ENCODE measurements around the gene LY6G5B. TPM values are rescaled to one million over a fixed set of nuclear protein-coding genes. Genes with fewer than 3 reads are reported as not detected.

The LY6G5B gene
- total RNA-seq, 1 experiment from 2014 or later: 2.0 TPM

Other genes starting within 250 kb of the LY6G5B start
- 15.0 and 18.3 TPM in 2 replicates for gene MICB, start 171.8 kb upstream of the LY6G5B start, total RNA-seq (2014; rRNA removed; shearing (Covaris generic))
- 2.1 TPM in 1 of 2 replicates, not detected in the other for gene MCCD1, start 141.0 kb upstream of the LY6G5B start, total RNA-seq (2014; rRNA removed; shearing (Covaris generic))
- gene DDX39B, start 128.0 kb upstream of the LY6G5B start, total RNA-seq (2014; rRNA removed; shearing (Covaris generic)): 771 and 792 TPM in 2 replicates
- gene ATP6V1G2, start 123.4 kb upstream of the LY6G5B start, total RNA-seq (2014; rRNA removed; shearing (Covaris generic)): 3.8 and 4.9 TPM in 2 replicates
- 19.8 and 24.9 TPM in 2 replicates for gene NFKBIL1, start 122.4 kb upstream of the LY6G5B start, total RNA-seq (2014; rRNA removed; shearing (Covaris generic))
- gene LTA, start 97.7 kb upstream of the LY6G5B start, total RNA-seq (2014; rRNA removed; shearing (Covaris generic)): not detected in 2 replicates
- gene TNF, start 94.4 kb upstream of the LY6G5B start, total RNA-seq (2014; rRNA removed; shearing (Covaris generic)): 0.14 TPM in 1 of 2 replicates, not detected in the other
- 0.51 TPM in 1 of 2 replicates, not detected in the other for gene LTB, start 87.6 kb upstream of the LY6G5B start, total RNA-seq (2014; rRNA removed; shearing (Covaris generic))
- gene LST1, start 83.7 kb upstream of the LY6G5B start, total RNA-seq (2014; rRNA removed; shearing (Covaris generic)): not detected in 2 replicates
- not detected in 2 replicates for gene NCR3, start 77.0 kb upstream of the LY6G5B start, total RNA-seq (2014; rRNA removed; shearing (Covaris generic))
- gene AIF1, start 54.7 kb upstream of the LY6G5B start, total RNA-seq (2014; rRNA removed; shearing (Covaris generic)): 36.6 and 57.5 TPM in 2 replicates
- 62.1 and 62.4 TPM in 2 replicates for gene PRRC2A, start 49.3 kb upstream of the LY6G5B start, total RNA-seq (2014; rRNA removed; shearing (Covaris generic))
- gene BAG6, start 17.3 kb upstream of the LY6G5B start, total RNA-seq (2014; rRNA removed; shearing (Covaris generic)): 257 and 311 TPM in 2 replicates
- 2.3 and 3.6 TPM in 2 replicates for gene APOM, start 14.1 kb upstream of the LY6G5B start, total RNA-seq (2014; rRNA removed; shearing (Covaris generic))
- gene C6orf47, start 9.2 kb upstream of the LY6G5B start, total RNA-seq (2014; rRNA removed; shearing (Covaris generic)): 12.4 and 16.2 TPM in 2 replicates
- gene GPANK1, start 5.0 kb upstream of the LY6G5B start, total RNA-seq (2014; rRNA removed; shearing (Covaris generic)): 24.9 and 31.6 TPM in 2 replicates
- gene CSNK2B, start 3.9 kb upstream of the LY6G5B start, total RNA-seq (2014; rRNA removed; shearing (Covaris generic)): 105 and 107 TPM in 2 replicates
- gene LY6G5C, start 11.1 kb downstream of the LY6G5B start, total RNA-seq (2014; rRNA removed; shearing (Covaris generic)): not detected in 2 replicates
- 43.9 and 47.3 TPM in 2 replicates for gene ABHD16A, start 33.3 kb downstream of the LY6G5B start, total RNA-seq (2014; rRNA removed; shearing (Covaris generic))
- 1.1 TPM in 1 of 2 replicates, not detected in the other for gene LY6G6F, start 36.9 kb downstream of the LY6G5B start, total RNA-seq (2014; rRNA removed; shearing (Covaris generic))
- gene LY6G6D, start 45.4 kb downstream of the LY6G5B start, total RNA-seq (2014; rRNA removed; shearing (Covaris generic)): not detected in 2 replicates
- not detected in 2 replicates for gene LY6G6C, start 51.8 kb downstream of the LY6G5B start, total RNA-seq (2014; rRNA removed; shearing (Covaris generic))
- gene MPIG6B, start 53.4 kb downstream of the LY6G5B start, total RNA-seq (2014; rRNA removed; shearing (Covaris generic)): not detected in 2 replicates
- 141 and 183 TPM in 2 replicates for gene DDAH2, start 59.3 kb downstream of the LY6G5B start, total RNA-seq (2014; rRNA removed; shearing (Covaris generic))
- gene CLIC1, start 66.6 kb downstream of the LY6G5B start, total RNA-seq (2014; rRNA removed; shearing (Covaris generic)): 868 and 869 TPM in 2 replicates
- gene MSH5, start 70.0 kb downstream of the LY6G5B start, total RNA-seq (2014; rRNA removed; shearing (Covaris generic)): 3.2 and 7.1 TPM in 2 replicates
- 13.0 and 15.4 TPM in 2 replicates for gene SAPCD1, start 92.7 kb downstream of the LY6G5B start, total RNA-seq (2014; rRNA removed; shearing (Covaris generic))
- gene VWA7, start 107.4 kb downstream of the LY6G5B start, total RNA-seq (2014; rRNA removed; shearing (Covaris generic)): 0.78 and 1.7 TPM in 2 replicates
- 133 and 152 TPM in 2 replicates for gene VARS1, start 125.8 kb downstream of the LY6G5B start, total RNA-seq (2014; rRNA removed; shearing (Covaris generic))
- gene LSM2, start 137.0 kb downstream of the LY6G5B start, total RNA-seq (2014; rRNA removed; shearing (Covaris generic)): 64.0 and 104 TPM in 2 replicates
- 0.75 and 0.98 TPM in 2 replicates for gene HSPA1L, start 145.3 kb downstream of the LY6G5B start, total RNA-seq (2014; rRNA removed; shearing (Covaris generic))
- 0.25 TPM in 1 of 2 replicates, not detected in the other for gene HSPA1A, start 145.6 kb downstream of the LY6G5B start, total RNA-seq (2014; rRNA removed; shearing (Covaris generic))
- gene HSPA1B, start 157.8 kb downstream of the LY6G5B start, total RNA-seq (2014; rRNA removed; shearing (Covaris generic)): 201 and 209 TPM in 2 replicates
- 212 and 231 TPM in 2 replicates for gene NEU1, start 192.8 kb downstream of the LY6G5B start, total RNA-seq (2014; rRNA removed; shearing (Covaris generic))
- 0.18 and 0.41 TPM in 2 replicates for gene SLC44A4, start 209.0 kb downstream of the LY6G5B start, total RNA-seq (2014; rRNA removed; shearing (Covaris generic))
- gene EHMT2, start 227.7 kb downstream of the LY6G5B start, total RNA-seq (2014; rRNA removed; shearing (Covaris generic)): 57.7 and 95.3 TPM in 2 replicates
- gene ZBTB12, start 232.1 kb downstream of the LY6G5B start, total RNA-seq (2014; rRNA removed; shearing (Covaris generic)): 20.0 and 22.3 TPM in 2 replicates